Mucosa of gallbladder (tissue), 1 donor: ENCODE data around the gene PES1. TPM values are rescaled to one million over a fixed set of nuclear protein-coding genes. Genes with fewer than 3 reads are reported as not detected.
"Not testable (repeated sequence)": the region's sequence is repeated elsewhere in the genome, so short reads cannot be mapped to it uniquely, and the experiment has no call there.

Source experiments
- DNase-seq: peaks from one replicate; pipeline ENCODE4 v3.0.0-alpha.2; 2020; ENCODE audit warnings: low spot score
- total RNA-seq: library from RNA; stranded (reverse); gene quantifications from one replicate; pipeline ENCODE4 v1.2.1, GENCODE V29; 2021
- donor health status: DM: no; HTN: no; CAD: no.

Gene PES1
- total RNA-seq, 1 donor from 2014 or later = 62.6 TPM

DNA sequence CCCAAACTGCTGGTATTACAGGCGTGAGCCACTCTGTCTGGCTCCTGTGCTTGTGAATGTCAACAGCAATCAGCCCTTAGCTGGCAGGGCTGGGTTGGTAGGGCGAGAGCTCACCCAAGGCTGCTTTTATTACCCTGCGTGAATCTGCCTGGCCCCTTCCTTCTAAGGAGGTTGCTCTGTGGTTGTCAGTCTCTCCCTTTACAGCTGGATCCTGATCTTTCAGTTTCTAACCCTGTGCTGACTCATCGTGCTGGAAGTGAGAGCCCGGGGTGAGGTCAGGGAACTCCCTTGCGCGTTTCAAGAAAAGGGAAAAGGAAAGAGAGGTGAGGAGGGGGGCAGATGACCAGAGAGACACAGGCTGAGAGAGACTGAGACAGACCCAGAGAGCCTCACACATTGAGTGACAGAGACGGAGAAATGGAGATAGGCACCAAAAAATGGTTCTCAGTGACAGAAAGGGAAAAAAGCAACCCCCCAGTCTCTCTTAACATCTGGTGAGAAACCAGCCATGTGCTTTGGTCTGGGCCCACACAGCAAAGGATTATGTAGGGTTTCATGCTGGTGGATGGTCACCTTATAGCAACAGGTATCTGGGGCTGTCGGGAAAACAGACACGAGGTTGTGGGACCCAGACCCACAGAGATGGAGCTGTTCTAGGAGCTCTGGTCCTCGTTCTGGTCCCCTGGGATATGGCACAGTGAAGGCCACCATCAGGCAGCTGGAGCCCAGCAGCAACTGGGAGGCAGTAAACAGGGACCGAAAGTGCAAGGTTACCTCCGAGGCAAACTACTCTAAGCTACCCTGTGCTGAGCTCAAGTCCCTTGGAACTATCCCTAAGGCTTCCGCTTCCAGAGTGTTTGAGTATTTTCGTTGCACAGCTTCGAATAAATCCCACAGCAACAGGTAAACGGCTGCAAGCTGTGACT lies 17.8 kb upstream of the PES1 start:
- DNase-seq = peak; percentile 52

DNA sequence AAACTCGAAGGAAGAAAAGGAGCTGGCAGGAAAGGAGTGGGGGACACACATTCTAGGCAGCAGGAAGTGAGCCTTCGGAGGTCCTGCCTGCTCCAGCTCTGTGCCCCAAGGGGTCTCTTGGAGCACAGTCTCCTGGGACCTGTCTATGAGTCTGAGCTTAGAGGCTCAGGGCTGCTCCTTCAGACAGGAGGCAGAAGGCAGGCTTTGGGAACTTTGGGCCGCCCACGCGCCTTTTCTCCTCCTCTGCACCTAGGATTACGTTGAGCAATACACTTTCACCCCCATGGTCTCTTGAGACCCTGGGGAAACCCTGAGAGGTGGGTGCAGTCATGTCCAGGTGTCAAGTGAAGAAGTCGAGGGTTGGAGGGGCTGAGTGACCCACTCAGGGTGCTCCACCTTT lies 16.2 kb upstream of the PES1 start:
- DNase-seq = no peak

DNA sequence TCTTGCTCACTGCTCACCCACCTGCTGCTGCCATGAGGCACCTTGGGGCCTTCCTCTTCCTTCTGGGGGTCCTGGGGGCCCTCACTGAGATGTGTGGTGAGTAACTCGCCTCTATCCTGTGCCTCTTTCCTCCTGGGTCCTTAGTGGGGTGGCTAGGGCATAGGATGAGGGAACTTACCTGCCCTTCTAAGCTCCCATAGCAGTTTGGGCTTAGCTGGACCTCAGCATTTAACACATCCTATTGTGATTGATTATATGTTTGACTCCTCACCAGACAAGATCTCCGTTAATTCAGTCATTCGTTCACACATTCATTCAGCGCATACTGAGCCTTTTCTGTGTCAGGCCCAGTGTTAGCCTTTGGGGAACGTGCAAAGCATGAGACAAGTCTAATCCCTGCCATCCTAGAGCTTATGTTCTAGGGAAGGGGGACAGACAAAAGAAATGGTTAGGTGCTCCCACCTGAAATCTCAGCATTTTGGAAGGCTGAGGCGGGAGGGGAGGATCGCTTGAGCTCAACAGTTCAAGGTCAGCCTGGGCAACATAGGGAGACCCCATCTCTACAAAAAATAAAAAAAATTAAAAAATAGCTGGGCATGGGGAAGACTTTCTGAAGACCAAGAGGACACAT lies 15.7 kb upstream of the PES1 start:
- DNase-seq = no peak

DNA sequence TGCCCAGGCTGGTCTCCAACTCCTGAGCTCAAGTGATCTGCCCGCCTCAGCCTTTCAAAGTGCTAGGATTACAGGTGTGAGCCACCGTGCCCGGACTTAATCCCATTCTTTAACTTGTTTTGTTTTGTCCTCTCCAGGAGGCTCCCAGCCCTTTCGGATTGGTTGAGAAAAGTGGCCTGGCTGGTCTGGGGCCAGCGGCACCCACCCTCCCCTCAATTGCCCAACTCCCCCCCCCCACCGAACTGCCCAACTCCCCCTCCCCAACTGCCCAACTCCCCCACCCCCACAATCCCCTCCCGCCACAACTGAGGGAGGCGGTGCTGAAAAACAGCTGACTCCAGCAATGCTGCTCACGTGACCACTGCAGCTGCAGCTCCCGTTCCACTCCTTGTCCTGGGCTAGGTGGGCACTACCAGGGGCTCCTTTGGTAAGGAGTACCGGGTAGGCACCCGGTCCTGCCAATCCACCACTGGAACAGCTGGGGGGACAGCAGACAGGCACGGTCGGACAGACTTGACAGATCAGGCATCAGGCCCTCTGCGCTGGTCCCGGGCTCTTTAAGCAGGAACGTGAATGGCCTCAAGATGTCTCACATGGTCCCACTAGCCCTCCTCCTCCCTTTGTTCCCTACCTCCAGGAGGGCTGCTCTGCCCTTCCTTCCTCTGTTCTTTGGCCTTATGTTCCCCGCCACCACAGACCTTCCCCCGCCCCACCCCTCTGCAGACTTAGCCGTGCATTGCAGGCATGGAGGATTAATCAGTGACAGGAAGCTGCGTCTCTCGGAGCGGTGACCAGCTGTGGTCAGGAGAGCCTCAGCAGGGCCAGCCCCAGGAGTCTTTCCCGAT lies 15.0 kb upstream of the PES1 start, which contains the start of gene TCN2:
Gene TCN2, plus strand, starts transcription at position 720 of the 845 bp plus-strand sequence. CDS start 158 bp downstream, outside the sequence.
- peak; percentile 87 for DNase-seq

- DNase-seq = peak; percentile 54
Measured at GRCh38 chr22:30605449-30606110, 13.9 kb upstream of the PES1 start.

GRCh38 chr22:30604723-30605122 lies 13.0 kb upstream of the PES1 start:
- DNase-seq = no peak

GRCh38 chr22:30603801-30604200 lies 12.1 kb upstream of the PES1 start:
- no peak for DNase-seq

DNA sequence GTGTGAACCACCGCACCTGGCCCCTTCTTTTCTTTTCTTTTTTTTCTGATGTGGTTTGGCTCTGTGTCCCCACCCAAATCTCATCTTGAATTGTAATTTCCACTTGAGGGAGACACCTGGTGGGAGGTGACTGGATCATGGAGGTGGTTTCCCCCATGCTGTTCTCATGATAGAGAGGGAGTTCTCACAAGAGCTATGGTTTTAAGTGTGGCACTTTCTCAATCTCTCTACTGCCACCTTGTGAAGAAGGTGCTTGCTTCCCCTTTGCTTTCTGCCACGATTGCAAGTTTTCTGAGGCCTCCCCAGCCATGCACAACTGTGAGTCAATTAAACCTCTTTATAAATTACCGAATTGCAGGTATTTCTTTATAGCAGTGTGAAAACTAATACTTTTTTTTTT lies 10.3 kb upstream of the PES1 start:
- DNase-seq = no peak

DNA sequence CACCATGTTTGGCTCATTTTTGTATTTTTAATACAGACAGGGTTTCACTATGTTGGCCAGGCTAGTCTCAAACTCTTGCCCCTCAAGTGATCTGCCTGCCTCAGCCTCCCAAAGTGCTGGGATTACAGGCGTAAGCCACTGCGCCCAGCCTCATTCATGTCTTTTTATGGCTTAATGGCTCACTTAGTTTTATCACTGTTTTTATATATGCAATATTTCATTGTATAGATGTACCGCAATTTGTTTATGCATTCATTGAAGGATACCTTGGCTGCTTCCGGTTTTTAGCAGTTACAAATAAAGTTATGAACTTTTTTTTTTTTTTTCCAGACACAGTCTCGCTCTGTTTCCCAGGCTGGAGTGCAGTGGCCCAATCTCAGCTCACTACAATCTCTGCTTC lies 9.8 kb upstream of the PES1 start:
- DNase-seq = no peak

DNA sequence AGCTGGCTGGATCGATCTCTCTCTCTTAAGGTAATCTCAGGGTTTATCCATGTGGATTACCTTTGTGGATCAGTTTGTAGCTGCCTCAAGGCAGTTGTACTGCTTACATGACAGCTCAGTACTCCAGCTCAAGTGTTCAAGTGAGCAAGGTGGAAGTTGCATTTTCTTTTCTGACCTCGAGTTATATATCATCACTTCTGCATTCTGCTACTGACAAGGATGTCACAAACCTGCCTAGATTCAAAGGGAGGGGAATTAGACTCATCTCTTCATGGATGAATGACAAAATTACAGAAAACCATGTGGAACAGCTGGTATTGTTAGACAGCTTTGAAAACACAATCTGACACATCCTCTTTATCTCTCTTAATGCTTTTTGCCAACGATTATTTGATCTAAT lies 9.2 kb upstream of the PES1 start:
- no peak for DNase-seq

- no peak for DNase-seq
Measured at GRCh38 chr22:30598986-30599385, 7.3 kb upstream of the PES1 start.

DNA sequence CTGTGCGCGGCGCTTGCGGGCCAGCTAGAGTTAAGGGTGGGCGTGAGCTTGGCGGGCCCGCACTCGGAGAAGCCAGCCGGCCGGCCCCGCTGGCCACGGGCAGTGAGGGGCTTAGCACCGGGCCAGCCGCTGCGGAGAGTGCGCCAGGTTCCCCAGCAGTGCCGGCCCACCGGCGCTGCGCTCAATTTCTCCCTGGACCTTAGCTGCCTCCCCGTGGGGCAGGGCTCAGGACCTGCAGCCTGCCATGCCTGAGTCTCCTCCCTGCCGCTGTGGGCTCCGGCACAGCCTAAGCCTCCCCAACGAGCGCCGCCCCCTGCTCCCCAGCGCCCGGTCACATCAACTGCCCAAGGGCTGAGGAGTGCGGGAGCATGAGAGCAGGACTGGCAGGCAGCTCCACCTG lies 5.2 kb upstream of the PES1 start:
- no peak for DNase-seq

GRCh38 chr22:30596199-30596598 lies 4.5 kb upstream of the PES1 start:
- DNase-seq = no peak

DNA sequence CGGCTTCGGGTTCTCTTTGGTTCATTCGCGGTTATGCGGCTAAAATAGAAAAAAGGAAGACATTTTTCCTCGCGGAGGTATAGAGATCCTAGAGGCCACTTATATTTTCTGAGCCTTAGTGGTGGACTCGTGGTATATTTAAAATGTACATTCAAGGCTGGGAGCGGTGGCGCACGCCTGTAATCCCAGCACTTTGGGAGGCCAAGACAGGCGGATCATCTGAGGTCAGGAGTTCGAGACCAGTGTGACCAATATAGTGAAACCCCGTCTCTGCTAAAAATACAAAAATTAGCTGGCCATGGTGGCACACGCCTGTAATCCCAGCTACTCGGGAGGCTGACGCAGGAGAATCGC lies 627 bp upstream of the PES1 start:
- not testable (repeated sequence) for DNase-seq

GRCh38 chr22:30591191-30591587 lies 521 bp downstream of the PES1 start:
- no peak for DNase-seq

DNA sequence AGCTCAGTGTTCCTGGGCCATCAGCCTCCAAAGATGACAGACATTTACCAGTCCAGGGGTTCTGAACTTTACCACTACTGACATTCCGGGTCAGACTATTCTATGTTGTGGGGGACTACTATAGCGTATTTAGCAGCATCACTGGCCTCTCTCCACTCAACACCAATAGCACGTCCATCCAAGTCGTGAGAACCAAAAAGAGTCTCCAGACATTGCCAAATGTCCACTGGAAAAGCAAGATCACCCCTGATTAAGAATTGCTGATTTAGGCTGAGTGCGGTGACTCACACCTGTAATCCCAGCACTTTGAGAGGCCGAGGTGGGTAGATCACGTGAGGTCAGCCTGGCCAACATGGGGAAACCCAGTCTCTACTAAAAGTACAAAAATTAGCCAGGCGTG lies 5.3 kb downstream of the PES1 start:
- no peak for DNase-seq

- no peak for DNase-seq
Measured at GRCh38 chr22:30584441-30584840, 7.3 kb downstream of the PES1 start.

DNA sequence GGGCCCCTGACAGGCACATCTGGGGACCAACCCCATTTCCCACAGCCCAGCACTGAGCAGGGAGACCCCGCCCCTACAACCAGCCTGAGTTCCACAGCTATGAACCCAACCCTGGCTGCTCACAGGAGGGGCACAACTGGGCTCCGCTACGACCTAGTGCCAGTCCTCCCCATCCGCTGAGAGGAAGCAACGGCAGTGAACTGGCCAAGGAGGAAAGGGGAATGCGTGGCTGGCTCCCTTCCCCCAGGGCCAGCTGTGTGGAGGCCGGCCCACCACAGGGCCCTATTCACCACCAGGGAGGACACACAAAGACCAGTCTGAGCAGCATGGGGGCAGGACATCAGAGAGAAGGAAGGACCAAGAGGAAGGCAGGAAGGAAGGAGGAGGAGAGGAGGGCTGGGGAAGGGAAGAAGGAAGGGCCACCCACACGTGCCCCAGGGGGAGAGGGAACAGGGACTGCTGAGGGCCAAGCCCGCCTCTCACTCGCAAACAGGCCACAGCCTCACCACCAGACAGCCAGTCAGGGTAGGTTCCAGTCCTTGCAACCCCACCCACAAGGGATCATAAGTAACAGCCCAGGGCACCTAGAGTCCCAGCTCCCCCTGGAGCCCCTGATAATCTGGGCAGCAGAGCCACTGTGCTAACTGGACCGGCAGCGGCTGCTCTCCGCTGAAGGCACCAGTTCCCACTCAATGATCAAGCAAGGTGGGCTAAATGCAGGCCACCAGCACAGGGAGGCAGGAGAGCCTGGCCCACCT lies 8.7 kb downstream of the PES1 start:
- no peak for DNase-seq

DNA sequence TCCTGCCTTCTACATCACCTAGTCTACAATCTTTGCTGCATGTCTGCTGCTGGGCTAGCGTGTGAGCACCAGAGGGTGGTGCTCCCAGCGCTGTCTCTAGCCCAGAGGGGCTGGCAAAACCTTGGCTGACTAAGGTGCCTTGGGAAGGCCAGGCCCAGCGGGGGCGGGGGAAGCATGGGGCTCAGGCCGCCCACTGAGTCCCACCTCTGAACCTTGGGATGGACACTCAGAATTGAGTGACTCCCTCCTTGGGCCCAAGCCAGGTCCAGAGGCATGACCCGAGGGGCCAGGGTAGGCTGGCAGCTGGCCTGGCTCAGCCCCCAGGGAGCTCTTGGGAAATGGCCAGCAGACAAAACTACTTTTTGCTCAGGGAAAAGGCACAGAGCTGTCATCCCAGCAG lies 9.7 kb downstream of the PES1 start:
- no peak for DNase-seq

DNA sequence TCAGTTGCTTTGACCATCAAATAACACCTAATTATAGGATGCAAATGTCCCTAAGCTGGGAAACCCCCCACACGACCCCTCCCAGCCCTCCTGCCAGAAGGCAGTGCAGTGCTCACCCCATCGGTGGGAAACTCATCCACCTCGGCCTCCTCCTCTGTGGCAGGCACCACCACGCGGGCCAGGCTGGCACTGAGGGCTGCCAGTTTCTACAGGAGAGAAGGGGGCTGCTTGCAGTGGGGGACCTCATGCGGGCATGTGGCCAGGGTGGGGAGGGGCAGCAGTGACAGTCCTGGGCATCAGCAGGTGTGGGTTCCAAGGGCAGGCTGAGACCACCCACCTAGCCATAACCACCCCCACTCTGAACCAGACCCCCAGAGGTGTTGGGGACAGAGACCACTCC lies 10.8 kb downstream of the PES1 start:
- DNase-seq = no peak

- no peak for DNase-seq
Measured at GRCh38 chr22:30578481-30578880, 13.2 kb downstream of the PES1 start.
